ENCODE results near the gene FAM234A.

DNA sequence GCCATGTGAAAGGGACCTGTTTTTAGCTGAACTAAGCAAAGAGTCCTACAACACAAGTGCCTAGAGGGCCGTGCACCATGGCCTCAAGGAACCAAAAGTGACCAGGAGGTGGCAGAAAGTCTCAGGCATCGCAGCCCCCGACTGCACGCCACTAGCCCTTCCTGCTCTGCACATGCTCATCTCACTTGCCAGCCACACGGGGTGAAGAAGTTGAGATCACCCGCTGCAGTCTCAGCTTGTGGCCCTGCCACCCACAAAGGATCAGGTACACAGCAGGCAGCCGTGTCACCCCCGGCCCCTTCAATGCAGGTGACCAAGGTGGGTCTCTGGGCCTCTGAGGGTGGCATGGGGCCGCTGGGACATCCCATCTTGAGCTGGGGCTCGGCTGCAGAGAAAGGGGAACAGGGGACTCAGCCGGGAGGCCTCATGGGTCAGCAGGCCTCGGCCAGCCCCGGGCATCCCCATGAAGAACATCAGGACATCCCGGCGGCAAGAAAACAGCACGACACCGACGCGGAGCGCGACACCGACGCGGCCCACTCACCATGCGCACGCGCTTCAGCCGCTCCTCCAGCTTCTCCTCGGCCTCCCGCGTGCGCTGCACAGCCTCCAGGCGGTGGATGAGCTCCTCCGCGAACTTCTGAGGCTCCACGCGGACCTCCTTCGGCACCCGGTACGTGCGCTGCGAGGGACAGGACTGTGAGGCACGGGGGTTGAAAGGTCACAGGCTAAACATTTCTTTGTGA lies 69.3 kb downstream of the FAM234A start:
- no peak for TF ChIP-seq JUNB (IDR thresholded peaks at IDR 0.05)
- TF ChIP-seq, protein P1, sequence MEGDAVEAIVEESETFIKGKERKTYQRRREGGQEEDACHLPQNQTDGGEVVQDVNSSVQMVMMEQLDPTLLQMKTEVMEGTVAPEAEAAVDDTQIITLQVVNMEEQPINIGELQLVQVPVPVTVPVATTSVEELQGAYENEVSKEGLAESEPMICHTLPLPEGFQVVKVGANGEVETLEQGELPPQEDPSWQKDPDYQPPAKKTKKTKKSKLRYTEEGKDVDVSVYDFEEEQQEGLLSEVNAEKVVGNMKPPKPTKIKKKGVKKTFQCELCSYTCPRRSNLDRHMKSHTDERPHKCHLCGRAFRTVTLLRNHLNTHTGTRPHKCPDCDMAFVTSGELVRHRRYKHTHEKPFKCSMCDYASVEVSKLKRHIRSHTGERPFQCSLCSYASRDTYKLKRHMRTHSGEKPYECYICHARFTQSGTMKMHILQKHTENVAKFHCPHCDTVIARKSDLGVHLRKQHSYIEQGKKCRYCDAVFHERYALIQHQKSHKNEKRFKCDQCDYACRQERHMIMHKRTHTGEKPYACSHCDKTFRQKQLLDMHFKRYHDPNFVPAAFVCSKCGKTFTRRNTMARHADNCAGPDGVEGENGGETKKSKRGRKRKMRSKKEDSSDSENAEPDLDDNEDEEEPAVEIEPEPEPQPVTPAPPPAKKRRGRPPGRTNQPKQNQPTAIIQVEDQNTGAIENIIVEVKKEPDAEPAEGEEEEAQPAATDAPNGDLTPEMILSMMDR (IDR thresholded peaks at IDR 0.05) = no peak
- no peak for TF ChIP-seq MAZ (IDR thresholded peaks at IDR 0.05; ENCODE audit: borderline replicate concordance, low read depth, low read length)
- no peak for TF ChIP-seq JUN (IDR thresholded peaks at IDR 0.05)
- TF ChIP-seq, protein P2, sequence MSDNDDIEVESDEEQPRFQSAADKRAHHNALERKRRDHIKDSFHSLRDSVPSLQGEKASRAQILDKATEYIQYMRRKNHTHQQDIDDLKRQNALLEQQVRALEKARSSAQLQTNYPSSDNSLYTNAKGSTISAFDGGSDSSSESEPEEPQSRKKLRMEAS (IDR thresholded peaks at IDR 0.05) = no peak
- no peak for TF ChIP-seq TP53 (CRISPR knock-in tag; IDR thresholded peaks at IDR 0.05)
